A673 (cell line): ENCODE measurements around the gene TTC7B. TPM values are rescaled to one million over a fixed set of nuclear protein-coding genes. Genes with fewer than 3 reads are reported as not detected.

Experiments used
- BruUV-seq: library from RNA; stranded (reverse); fragments of 400-500 nt; replicated peaks from 2 replicates; lab custom pipeline; 2021; lab: Mats Ljungman, UMichigan
- CTCF ChIA-PET: fragments of 300-600 bp; sonication (Branson Sonifier 250); formaldehyde crosslinking; loops from one replicate; lab custom pipeline; 2022; ENCODE audit warnings: antibody characterized with exemption; lab: Charles Lee
- POLR2A ChIA-PET: fragments of 300-600 bp; sonication (Branson Sonifier 250); formaldehyde crosslinking; loops from one replicate; lab custom pipeline; 2022; ENCODE audit warnings: antibody characterized with exemption; ENCODE audit not compliant: low non-redundant PET; lab: Charles Lee
- DNase-seq: peaks from one replicate; pipeline ENCODE4 v3.0.0-alpha.2; 2015; ENCODE audit warnings: low spot score
- H3K27ac ChIP-seq: fragments of 200-600 bp; sonication (generic); 2 replicates; pipeline ENCODE4 v1.5.1; 2016; ENCODE audit warnings: mixed run types, low read depth, mild to moderate bottlenecking, mixed read lengths, antibody characterized with exemption, low read length; ENCODE audit not compliant: poor library complexity, severe bottlenecking
- H3K27me3 ChIP-seq: fragments of 200-600 bp; sonication (generic); replicated peaks from 2 replicates; pipeline ENCODE4 v1.6.1; 2017; ENCODE audit warnings: mixed run types, low read depth, mild to moderate bottlenecking, mixed read lengths, antibody characterized with exemption, low read length; ENCODE audit not compliant: insufficient read depth, poor library complexity
- H3K36me3 ChIP-seq: fragments of 200-600 bp; sonication (generic); 2 replicates; pipeline ENCODE4 v1.6.1; 2016; ENCODE audit warnings: mixed run types, mild to moderate bottlenecking, mixed read lengths, antibody characterized with exemption, low read length; ENCODE audit not compliant: insufficient read depth, poor library complexity, severe bottlenecking
- H3K4me1 ChIP-seq: fragments of 200-600 bp; sonication (generic); 2 replicates; pipeline ENCODE4 v1.6.1; 2017; ENCODE audit warnings: mixed run types, mild to moderate bottlenecking, mixed read lengths, antibody characterized with exemption, low read length; ENCODE audit not compliant: insufficient read depth, poor library complexity, severe bottlenecking
- H3K4me3 ChIP-seq: fragments of 200-600 bp; sonication (generic); 2 replicates; pipeline ENCODE4 v1.5.1; 2016; ENCODE audit warnings: low read depth, mixed run types, mild to moderate bottlenecking, mixed read lengths, low read length; ENCODE audit not compliant: poor library complexity, severe bottlenecking
- H3K9me3 ChIP-seq: fragments of 200-600 bp; sonication (generic); 2 replicates; pipeline ENCODE4 v1.6.1; 2016; ENCODE audit warnings: mixed run types, low read depth, mild to moderate bottlenecking, mixed read lengths, antibody characterized with exemption, low read length; ENCODE audit not compliant: poor library complexity, severe bottlenecking
- EZH2 ChIP-seq: fragments of 200-600 bp; sonication (generic); IDR thresholded peaks from 2 replicates; pipeline ENCODE4 v1.6.1; 2017; ENCODE audit warnings: borderline replicate concordance, low read depth, mild to moderate bottlenecking, mixed read lengths, antibody characterized with exemption, low read length; ENCODE audit not compliant: poor library complexity, severe bottlenecking
- intact Hi-C: fragments of 100-400 bp; cut with micrococcal nuclease; formaldehyde crosslinking; loops from one replicate; pipeline ENCODE4 v1.10.0; 2022; ENCODE audit not compliant: unreplicated experiment
- total RNA-seq: library from RNA; stranded (reverse); gene quantifications from 2 replicates; pipeline ENCODE4 v1.2.3, GENCODE V29; 2021
- TF ChIP-seq, protein P1 (sequence below): fragments of 300-800, 200-600 bp; sonication (generic); conservative IDR thresholded peaks from 2 replicates; pipeline ENCODE4 v1.5.1; 2017; ENCODE audit warnings: low read depth, mild to moderate bottlenecking, antibody characterized with exemption, low read length, moderate library complexity, mixed read lengths

TTC7B gene
- total RNA-seq, 1 experiment from 2014 or later, result 39.2 TPM

DNA sequence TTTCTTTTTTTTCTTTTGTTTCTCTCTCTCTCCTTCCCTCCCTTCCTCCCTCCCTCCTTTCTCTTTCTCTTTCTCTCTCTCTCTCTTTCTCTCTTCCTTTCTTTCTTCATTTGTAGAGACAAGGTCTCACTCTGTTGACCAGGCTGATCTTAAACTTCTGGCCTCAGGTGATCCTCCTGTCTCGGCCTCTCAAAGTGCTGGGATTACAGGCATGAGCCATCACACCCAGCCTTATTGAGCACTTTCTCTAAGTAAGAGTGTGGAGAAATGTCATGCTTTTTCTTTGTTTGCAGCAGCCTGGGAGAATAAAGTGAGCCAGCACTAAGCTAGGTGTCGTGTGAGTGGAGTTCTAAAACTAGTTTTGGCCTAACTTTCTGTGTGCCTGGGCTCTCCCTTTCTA is 74.0 kb downstream of the TTC7B start:
- Histone ChIP-seq H3K27me3 (no peaks in the 10 kb centered on the region), H3K36me3 (no peaks in the 10 kb centered on the region), H3K4me1 (peaks cover 6% of the 10 kb centered on the region), H3K9me3 (no peaks in the 10 kb centered on the region), H3K27ac (peak overlapping the region; percentile 38), H3K4me3 (no peak overlapping the region)
- TF ChIP-seq, protein P1, sequence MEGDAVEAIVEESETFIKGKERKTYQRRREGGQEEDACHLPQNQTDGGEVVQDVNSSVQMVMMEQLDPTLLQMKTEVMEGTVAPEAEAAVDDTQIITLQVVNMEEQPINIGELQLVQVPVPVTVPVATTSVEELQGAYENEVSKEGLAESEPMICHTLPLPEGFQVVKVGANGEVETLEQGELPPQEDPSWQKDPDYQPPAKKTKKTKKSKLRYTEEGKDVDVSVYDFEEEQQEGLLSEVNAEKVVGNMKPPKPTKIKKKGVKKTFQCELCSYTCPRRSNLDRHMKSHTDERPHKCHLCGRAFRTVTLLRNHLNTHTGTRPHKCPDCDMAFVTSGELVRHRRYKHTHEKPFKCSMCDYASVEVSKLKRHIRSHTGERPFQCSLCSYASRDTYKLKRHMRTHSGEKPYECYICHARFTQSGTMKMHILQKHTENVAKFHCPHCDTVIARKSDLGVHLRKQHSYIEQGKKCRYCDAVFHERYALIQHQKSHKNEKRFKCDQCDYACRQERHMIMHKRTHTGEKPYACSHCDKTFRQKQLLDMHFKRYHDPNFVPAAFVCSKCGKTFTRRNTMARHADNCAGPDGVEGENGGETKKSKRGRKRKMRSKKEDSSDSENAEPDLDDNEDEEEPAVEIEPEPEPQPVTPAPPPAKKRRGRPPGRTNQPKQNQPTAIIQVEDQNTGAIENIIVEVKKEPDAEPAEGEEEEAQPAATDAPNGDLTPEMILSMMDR, result no peak
- no peak for TF ChIP-seq EZH2
- POLR2A ChIA-PET, result no interaction called here
- BruUV-seq, result no TSS peak
- CTCF ChIA-PET, result no interaction called here
- intact Hi-C loops, result no loop called here
- DNase-seq, result no peak

DNA sequence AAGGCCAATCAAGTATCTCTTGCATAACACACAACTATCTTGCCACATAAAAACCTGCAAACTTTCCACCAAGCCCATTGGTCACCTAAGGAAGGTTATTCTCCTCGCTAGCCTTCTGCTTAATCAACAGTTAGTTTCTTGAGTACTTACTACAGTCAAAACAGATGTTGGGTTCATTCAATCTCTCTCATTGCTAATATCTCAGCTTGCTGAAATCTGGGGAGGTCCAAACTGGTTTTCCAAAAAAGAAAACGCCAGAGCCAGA is 74.6 kb downstream of the TTC7B start:
- Histone ChIP-seq H3K36me3 (no peaks in the 10 kb centered on the region), H3K4me3 (no peak overlapping the region), H3K9me3 (no peaks in the 10 kb centered on the region), H3K27ac (no peak overlapping the region), H3K27me3 (no peaks in the 10 kb centered on the region), H3K4me1 (peaks cover 6% of the 10 kb centered on the region)
- no peak for TF ChIP-seq EZH2
- TF ChIP-seq, protein P1, result no peak
- CTCF ChIA-PET, result no interaction called here
- POLR2A ChIA-PET, result no interaction called here
- intact Hi-C loops, result no loop called here
- BruUV-seq, result no TSS peak
- DNase-seq, result no peak

DNA sequence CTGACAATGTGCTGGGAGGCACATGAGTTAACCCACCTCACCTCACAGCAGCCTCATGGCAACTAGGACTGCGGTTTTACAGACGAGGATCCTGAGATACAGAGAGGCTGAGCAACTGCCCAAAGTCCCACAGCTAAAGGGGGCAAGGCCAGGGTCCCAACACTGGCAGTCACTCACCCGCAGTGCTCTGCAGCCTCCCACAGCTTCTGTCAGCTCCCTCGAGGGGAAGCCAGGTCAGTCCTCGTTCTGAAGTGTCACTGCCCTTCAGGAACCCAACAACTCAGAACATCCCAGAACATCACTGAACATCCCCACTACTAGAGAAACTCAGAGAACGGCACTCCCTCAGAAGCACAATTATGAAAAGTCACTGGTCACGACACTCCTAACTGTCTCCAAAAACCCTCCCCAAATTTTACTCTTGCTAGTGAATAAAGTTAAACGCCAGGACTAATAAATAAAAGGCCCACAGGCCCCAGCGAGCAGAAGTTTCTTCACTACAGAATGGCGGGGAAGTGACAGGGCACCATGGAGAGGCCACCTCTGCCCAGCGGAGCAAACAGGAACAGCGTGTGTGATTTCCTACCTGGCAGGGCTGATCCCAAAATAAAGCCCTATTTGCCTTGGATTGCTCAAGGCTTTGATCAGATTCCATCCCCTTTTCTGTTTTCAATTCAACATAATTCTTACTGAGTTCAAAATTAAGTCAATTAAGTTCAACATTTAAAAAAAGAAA is 75.1 kb downstream of the TTC7B start:
- Histone ChIP-seq H3K27me3 (no peaks in the 10 kb centered on the region), H3K4me3 (no peak overlapping the region), H3K27ac (no peak overlapping the region), H3K36me3 (no peaks in the 10 kb centered on the region), H3K4me1 (peaks cover 6% of the 10 kb centered on the region), H3K9me3 (no peaks in the 10 kb centered on the region)
- intact Hi-C loops, result no loop called here
- no TSS peak for BruUV-seq
- TF ChIP-seq EZH2, result no peak
- ChIA-PET POLR2A (interaction anchor here (0.6 kb wide), 2 partner anchors 312 to 484 kb away, joined by 3 read pairs; no protein-coding TSS in a partner anchor), CTCF (interaction anchor here (0.6 kb wide), 1 partner anchor 765 kb away, joined by 4 read pairs; no protein-coding TSS in a partner anchor)
- DNase-seq, result no peak

DNA sequence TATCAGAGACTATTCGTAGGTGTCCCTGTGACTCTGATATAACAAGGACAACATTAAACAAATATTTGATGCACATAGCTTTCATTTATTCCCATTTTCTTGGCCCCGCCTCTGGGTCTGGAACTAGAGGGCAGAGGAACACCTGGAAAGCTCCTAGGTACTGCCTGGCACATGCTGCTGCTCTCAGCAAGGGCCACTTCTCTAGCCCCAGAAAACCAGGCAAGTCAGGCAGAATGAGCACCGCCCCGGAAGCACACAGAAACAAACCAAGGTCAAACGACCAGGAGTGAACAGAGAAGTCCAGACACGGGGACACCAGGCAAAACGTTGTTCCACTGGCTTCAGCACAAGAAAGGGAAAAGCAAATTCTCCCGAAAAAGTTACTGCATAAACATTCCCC is 76.1 kb downstream of the TTC7B start:
- TF ChIP-seq, protein P1, result no peak
- no peak for TF ChIP-seq EZH2
- no peak overlapping the region for H3K27ac ChIP-seq
- H3K36me3 ChIP-seq, result no peaks in the 10 kb centered on the region
- intact Hi-C loops, result no loop called here
- H3K9me3 ChIP-seq, result no peaks in the 10 kb centered on the region
- H3K27me3 ChIP-seq, result no peaks in the 10 kb centered on the region
- DNase-seq, result no peak
- ChIA-PET CTCF (interaction anchor here (0.6 kb wide), 1 partner anchor 764 kb away, joined by 4 read pairs; no protein-coding TSS in a partner anchor), POLR2A (interaction anchor here (0.6 kb wide), 1 partner anchor 313 kb away, joined by 3 read pairs; no protein-coding TSS in a partner anchor)
- BruUV-seq, result no TSS peak
- peaks cover 6% of the 10 kb centered on the region for H3K4me1 ChIP-seq
- H3K4me3 ChIP-seq, result no peak overlapping the region
